ENCODE results near the gene ZNF112.
A peak's percentile ranks its signal among the peaks of the same experiment; 100 is the strongest.
"Not testable (repeated sequence)": the region's sequence is repeated elsewhere in the genome, so short reads cannot be mapped to it uniquely, and the experiment has no call there.

Gene ZNF112

GRCh38 chr19:44356383-44357111, at the start of gene ZNF112:
TSS of gene ZNF112 (minus strand) at chr19:44356680. CDS start at chr19:44340539, 16,141 bp downstream.
- peak; percentile 94 for DNase-seq

GRCh38 chr19:44401139-44402115, 44.9 kb upstream of the ZNF112 start, which contains the start of gene ZNF285:
TSS of gene ZNF285 (minus strand) at chr19:44401608. CDS start at chr19:44397213, 4,395 bp downstream.
- DNase-seq: peak; percentile 98

GRCh38 chr19:44389268-44389667, 32.8 kb upstream of the ZNF112 start:
- DNase-seq: not testable (repeated sequence)

GRCh38 chr19:44374789-44375188, 18.3 kb upstream of the ZNF112 start:
- DNase-seq: no peak

- DNase-seq: no peak
These were observed 15.5 kb upstream of the ZNF112 start for GRCh38 chr19:44371815-44372480.

GRCh38 chr19:44367024-44367423, 10.5 kb upstream of the ZNF112 start:
- DNase-seq: no peak

- DNase-seq: no peak
These were observed 9.9 kb downstream of the ZNF112 start for GRCh38 chr19:44346556-44346955.

- no peak for DNase-seq
These were observed 10.5 kb downstream of the ZNF112 start for GRCh38 chr19:44345959-44346358.

- DNase-seq: no peak
These were observed 12.2 kb downstream of the ZNF112 start for GRCh38 chr19:44344255-44344654.

GRCh38 chr19:44341794-44342193, 14.7 kb downstream of the ZNF112 start:
- no peak for DNase-seq

GRCh38 chr19:44334639-44335038, 21.8 kb downstream of the ZNF112 start:
- not testable (repeated sequence) for DNase-seq

- no peak for DNase-seq
These were observed 24.3 kb downstream of the ZNF112 start for GRCh38 chr19:44332145-44332544.

GRCh38 chr19:44315883-44316282, 40.6 kb downstream of the ZNF112 start:
- no peak for DNase-seq

GRCh38 chr19:44313231-44313630, 43.2 kb downstream of the ZNF112 start:
- no peak for DNase-seq

GRCh38 chr19:44308011-44308410, 48.5 kb downstream of the ZNF112 start:
- DNase-seq: no peak

- DNase-seq: no peak
These were observed 50.2 kb downstream of the ZNF112 start for GRCh38 chr19:44306283-44306682.

GRCh38 chr19:44305457-44305856, 51.0 kb downstream of the ZNF112 start:
- DNase-seq: no peak

- peak; percentile 96 for DNase-seq
These were observed 51.8 kb downstream of the ZNF112 start, which contains the start of gene ZNF235 for GRCh38 chr19:44304659-44305193. TSS of gene ZNF235 (minus strand) at chr19:44305025. CDS start at chr19:44303404, 1,621 bp downstream.

GRCh38 chr19:44303976-44304568, 52.4 kb downstream of the ZNF112 start:
- no peak for DNase-seq

- no peak for DNase-seq
These were observed 53.2 kb downstream of the ZNF112 start for GRCh38 chr19:44303320-44303719.

- DNase-seq: no peak
These were observed 71.5 kb downstream of the ZNF112 start for GRCh38 chr19:44284968-44285367.

GRCh38 chr19:44282846-44283245, 73.6 kb downstream of the ZNF112 start:
- no peak for DNase-seq
